HepG2 (cell line): Measurements from ENCODE around the gene SNAPC4. TPM values are rescaled to one million over a fixed set of nuclear protein-coding genes. Genes with fewer than 3 reads are reported as not detected.

Experiments
- AGO2 ChIP-seq: fragments of 200-400 bp; formaldehyde crosslinking; optimal IDR thresholded peaks from 2 replicates; pipeline ENCODE3; 2017; ENCODE audit warnings: mild to moderate bottlenecking, low read depth, low read length, moderate library complexity
- CENPX ChIP-seq: sonication (generic); formaldehyde crosslinking; IDR thresholded peaks from 2 replicates; pipeline ENCODE4 v1.9.0; 2021; ENCODE audit warnings: mild to moderate bottlenecking, missing genetic modification reagents, moderate library complexity
- EEA1 ChIP-seq: sonication (generic); formaldehyde crosslinking; IDR thresholded peaks from 2 replicates; pipeline ENCODE4 v1.5.1; 2020; ENCODE audit warnings: mild to moderate bottlenecking, missing genetic modification reagents, borderline replicate concordance
- FOXA3 ChIP-seq: IDR thresholded peaks from 2 replicates; pipeline ENCODE4 v1.6.1; 2016; ENCODE audit warnings: missing genetic modification reagents, missing compliant biosample characterization
- ISL2 ChIP-seq: sonication (generic); formaldehyde crosslinking; IDR thresholded peaks from 2 replicates; pipeline ENCODE4 v1.5.0; 2020; ENCODE audit warnings: missing genetic modification reagents
- MAFF ChIP-seq: IDR thresholded peaks from 2 replicates; pipeline ENCODE4 v1.6.1; 2011; ENCODE audit warnings: low read depth, low read length, improper control_type of control experiment
- MAZ ChIP-seq, 2 experiments: sonication (generic) in 1 of 2; formaldehyde crosslinking in 1 of 2; IDR thresholded peaks; 2 replicates each; pipeline versions ENCODE4 v1.5.0 to v1.6.1; 2012 to 2020; ENCODE audit warnings: low read depth in 2 of 2, mild to moderate bottlenecking in 2 of 2, borderline replicate concordance in 1 of 2, improper control_type of control experiment in 1 of 2, low read length in 1 of 2, missing genetic modification reagents in 1 of 2, moderate library complexity in 1 of 2
- RARA ChIP-seq: IDR thresholded peaks from 2 replicates; pipeline ENCODE4 v1.6.1; 2016; ENCODE audit warnings: missing genetic modification reagents, missing compliant biosample characterization
- RBM22 ChIP-seq: fragments of 200-400 bp; formaldehyde crosslinking; optimal IDR thresholded peaks from 2 replicates; pipeline ENCODE3; 2017; ENCODE audit warnings: mild to moderate bottlenecking, low read length, moderate library complexity
- REPIN1 ChIP-seq: sonication (generic); formaldehyde crosslinking; IDR thresholded peaks from 2 replicates; pipeline ENCODE4 v1.8.0; 2022; ENCODE audit warnings: missing genetic modification reagents, low read depth, mild to moderate bottlenecking, borderline replicate concordance
- SKI ChIP-seq: fragments of 450-650 bp; IDR thresholded peaks from one replicate; pipeline ENCODE4 v1.6.1; 2018; ENCODE audit warnings: mild to moderate bottlenecking; ENCODE audit not compliant: partially characterized antibody
- SOX6 ChIP-seq, 2 experiments: fragments of 450-650 bp in 1 of 2; sonication (generic) in 1 of 2; formaldehyde crosslinking in 1 of 2; IDR thresholded peaks; 2 replicates each; pipeline versions ENCODE4 v1.4.0 to v1.6.1; 2017 to 2020; ENCODE audit warnings: antibody characterized with exemption in 1 of 2, mild to moderate bottlenecking in 1 of 2, missing genetic modification reagents in 1 of 2
- SRY ChIP-seq: sonication (generic); formaldehyde crosslinking; IDR thresholded peaks from 2 replicates; pipeline ENCODE4 v1.8.0; 2022; ENCODE audit warnings: mild to moderate bottlenecking, missing genetic modification reagents
- THAP11 ChIP-seq: IDR thresholded peaks from 2 replicates; pipeline ENCODE4 v1.6.1; 2016; ENCODE audit warnings: missing biosample characterization, missing genetic modification reagents
- ZNF354B ChIP-seq: sonication (generic); formaldehyde crosslinking; IDR thresholded peaks from 2 replicates; pipeline ENCODE4 v1.8.0; 2022; ENCODE audit warnings: mild to moderate bottlenecking, missing genetic modification reagents
- ZNF44 ChIP-seq: sonication (generic); formaldehyde crosslinking; IDR thresholded peaks from 2 replicates; pipeline ENCODE4 v1.5.1; 2020; ENCODE audit warnings: mild to moderate bottlenecking, missing genetic modification reagents
- polyA plus RNA-seq, 8 experiments: library from polyadenylated mRNA; depleted of rRNA in 3 of 8; stranded (reverse) in 7 of 8; unstranded in 1 of 8; fragments of >200 nt; fragmentation: Illumina TruSeq in 4 of 8; extraction: Trizol in 4 of 8; gene quantifications; 2 replicates each; pipeline versions ENCODE4 v1.2.1 to v1.2.3, GENCODE V29; 2011 to 2016; ENCODE audit warnings: low read depth in 4 of 8, missing spikeins in 1 of 8, mixed read lengths in 1 of 8; ENCODE audit not compliant: insufficient read depth in 1 of 8
- total RNA-seq, 5 experiments: library from RNA; depleted of rRNA; stranded (reverse); fragments of >200 nt; fragmentation: Illumina TruSeq; extraction: Trizol; gene quantifications; 2 replicates each; pipeline ENCODE4 v1.2.3, GENCODE V29; 2016; ENCODE audit warnings: low read depth in 1 of 5
- TF ChIP-seq, protein P1 (sequence below): sonication (generic); formaldehyde crosslinking; IDR thresholded peaks from 2 replicates; pipeline ENCODE4; 2020; ENCODE audit warnings: missing genetic modification reagents, mild to moderate bottlenecking, borderline replicate concordance
- TF ChIP-seq, protein P2 (sequence below): sonication (generic); formaldehyde crosslinking; IDR thresholded peaks from 2 replicates; pipeline ENCODE4 v1.5.1; 2020; ENCODE audit warnings: missing genetic modification reagents, mild to moderate bottlenecking, borderline replicate concordance
- TF ChIP-seq, protein P3 (sequence below): IDR thresholded peaks from 2 replicates; pipeline ENCODE4 v1.6.1; 2012; ENCODE audit warnings: inconsistent platforms
- TF ChIP-seq, protein P4 (sequence below): sonication (generic); formaldehyde crosslinking; IDR thresholded peaks from 2 replicates; pipeline ENCODE4 v1.4.0; 2020; ENCODE audit warnings: missing genetic modification reagents

SNAPC4 gene
- total and polyA plus RNA-seq, 2 of the 13 experiments (the other 11 are each of a cell fraction or from before 2014, with no cell fraction given): 2.0 to 6.0 TPM

DNA sequence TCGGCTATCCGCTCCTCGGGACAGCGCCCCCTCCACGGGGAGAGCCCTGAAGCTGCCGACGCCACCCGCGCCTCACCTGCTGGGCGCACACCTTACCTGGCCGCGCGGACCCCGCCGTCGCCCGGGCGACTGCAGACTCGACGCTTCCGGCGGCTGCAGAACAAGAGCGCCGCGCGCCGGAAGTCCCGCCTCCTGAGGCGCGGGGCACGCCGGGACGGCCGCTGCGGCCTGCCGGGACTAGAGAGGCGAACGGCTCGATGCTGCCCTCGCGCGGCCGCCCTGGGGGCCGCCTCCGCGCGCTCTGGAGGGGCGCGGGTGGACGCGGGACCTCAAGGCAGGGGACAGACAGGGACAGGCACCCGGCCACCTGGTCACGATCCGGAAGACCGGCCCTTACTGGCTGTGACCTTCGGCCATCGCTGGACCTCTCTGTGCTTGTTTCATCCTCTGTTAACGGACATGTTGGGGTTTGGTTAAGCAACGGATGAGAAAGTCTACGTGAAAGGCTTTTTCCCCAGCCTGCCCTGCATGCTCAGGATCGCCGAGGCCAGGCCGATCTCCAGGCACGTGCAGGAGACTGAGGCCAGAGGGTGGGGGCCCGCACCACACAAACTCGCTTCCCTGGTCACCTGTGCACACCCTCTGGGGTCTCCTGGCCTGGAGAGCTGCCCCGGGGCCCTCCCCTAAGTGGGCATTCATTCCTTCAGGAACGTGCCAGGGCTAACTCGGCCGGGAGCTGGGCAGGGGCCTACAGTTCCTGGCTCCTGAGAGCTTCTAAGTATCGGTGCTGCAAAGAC is at the start of gene SNAPC4 (continued):
- TF ChIP-seq, protein P1, sequence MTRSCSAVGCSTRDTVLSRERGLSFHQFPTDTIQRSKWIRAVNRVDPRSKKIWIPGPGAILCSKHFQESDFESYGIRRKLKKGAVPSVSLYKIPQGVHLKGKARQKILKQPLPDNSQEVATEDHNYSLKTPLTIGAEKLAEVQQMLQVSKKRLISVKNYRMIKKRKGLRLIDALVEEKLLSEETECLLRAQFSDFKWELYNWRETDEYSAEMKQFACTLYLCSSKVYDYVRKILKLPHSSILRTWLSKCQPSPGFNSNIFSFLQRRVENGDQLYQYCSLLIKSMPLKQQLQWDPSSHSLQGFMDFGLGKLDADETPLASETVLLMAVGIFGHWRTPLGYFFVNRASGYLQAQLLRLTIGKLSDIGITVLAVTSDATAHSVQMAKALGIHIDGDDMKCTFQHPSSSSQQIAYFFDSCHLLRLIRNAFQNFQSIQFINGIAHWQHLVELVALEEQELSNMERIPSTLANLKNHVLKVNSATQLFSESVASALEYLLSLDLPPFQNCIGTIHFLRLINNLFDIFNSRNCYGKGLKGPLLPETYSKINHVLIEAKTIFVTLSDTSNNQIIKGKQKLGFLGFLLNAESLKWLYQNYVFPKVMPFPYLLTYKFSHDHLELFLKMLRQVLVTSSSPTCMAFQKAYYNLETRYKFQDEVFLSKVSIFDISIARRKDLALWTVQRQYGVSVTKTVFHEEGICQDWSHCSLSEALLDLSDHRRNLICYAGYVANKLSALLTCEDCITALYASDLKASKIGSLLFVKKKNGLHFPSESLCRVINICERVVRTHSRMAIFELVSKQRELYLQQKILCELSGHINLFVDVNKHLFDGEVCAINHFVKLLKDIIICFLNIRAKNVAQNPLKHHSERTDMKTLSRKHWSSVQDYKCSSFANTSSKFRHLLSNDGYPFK: 0 out of 2 replicates have a peak, but pooled peaks have one; percentile 25
- TF ChIP-seq CENPX (CRISPR knock-in tag) (no peak), ZNF354B (CRISPR knock-in tag) (peak; percentile 47; the same call in 1 of the 2 replicates), SKI (peak; percentile 22), EEA1 (CRISPR knock-in tag) (peak; percentile 18; the same call in 1 of the 2 replicates), THAP11 (CRISPR knock-in tag) (peak; percentile 92), RARA (CRISPR knock-in tag) (0 out of 2 replicates have a peak, but pooled peaks have one; percentile 5), REPIN1 (CRISPR knock-in tag) (peak; percentile 88), MAZ (IDR thresholded peaks at IDR 0.05; ENCODE audit: borderline replicate concordance, low read depth, low read length) (peak; percentile 58; the same call in 1 of the 2 replicates), MAZ (CRISPR knock-in tag; IDR thresholded peaks at IDR 0.05; ENCODE audit: low read depth) (peak; percentile 86), ISL2 (CRISPR knock-in tag) (peak; percentile 64), FOXA3 (CRISPR knock-in tag) (0 out of 2 replicates have a peak, but pooled peaks have one; percentile 48), SRY (CRISPR knock-in tag) (peak; percentile 64; the same call in 1 of the 2 replicates), SOX6 (IDR thresholded peaks at IDR 0.05) (no peak), SOX6 (CRISPR knock-in tag; IDR thresholded peaks at IDR 0.05) (peak; percentile 15; the same call in 1 of the 2 replicates), AGO2 (peak; percentile 69), ZNF44 (CRISPR knock-in tag) (no peak), RBM22 (no peak), MAFF (no peak)
- TF ChIP-seq, protein P2, sequence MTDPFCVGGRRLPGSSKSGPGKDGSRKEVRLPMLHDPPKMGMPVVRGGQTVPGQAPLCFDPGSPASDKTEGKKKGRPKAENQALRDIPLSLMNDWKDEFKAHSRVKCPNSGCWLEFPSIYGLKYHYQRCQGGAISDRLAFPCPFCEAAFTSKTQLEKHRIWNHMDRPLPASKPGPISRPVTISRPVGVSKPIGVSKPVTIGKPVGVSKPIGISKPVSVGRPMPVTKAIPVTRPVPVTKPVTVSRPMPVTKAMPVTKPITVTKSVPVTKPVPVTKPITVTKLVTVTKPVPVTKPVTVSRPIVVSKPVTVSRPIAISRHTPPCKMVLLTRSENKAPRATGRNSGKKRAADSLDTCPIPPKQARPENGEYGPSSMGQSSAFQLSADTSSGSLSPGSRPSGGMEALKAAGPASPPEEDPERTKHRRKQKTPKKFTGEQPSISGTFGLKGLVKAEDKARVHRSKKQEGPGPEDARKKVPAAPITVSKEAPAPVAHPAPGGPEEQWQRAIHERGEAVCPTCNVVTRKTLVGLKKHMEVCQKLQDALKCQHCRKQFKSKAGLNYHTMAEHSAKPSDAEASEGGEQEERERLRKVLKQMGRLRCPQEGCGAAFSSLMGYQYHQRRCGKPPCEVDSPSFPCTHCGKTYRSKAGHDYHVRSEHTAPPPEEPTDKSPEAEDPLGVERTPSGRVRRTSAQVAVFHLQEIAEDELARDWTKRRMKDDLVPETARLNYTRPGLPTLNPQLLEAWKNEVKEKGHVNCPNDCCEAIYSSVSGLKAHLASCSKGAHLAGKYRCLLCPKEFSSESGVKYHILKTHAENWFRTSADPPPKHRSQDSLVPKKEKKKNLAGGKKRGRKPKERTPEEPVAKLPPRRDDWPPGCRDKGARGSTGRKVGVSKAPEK (CRISPR knock-in tag): no peak
- TF ChIP-seq, protein P3, sequence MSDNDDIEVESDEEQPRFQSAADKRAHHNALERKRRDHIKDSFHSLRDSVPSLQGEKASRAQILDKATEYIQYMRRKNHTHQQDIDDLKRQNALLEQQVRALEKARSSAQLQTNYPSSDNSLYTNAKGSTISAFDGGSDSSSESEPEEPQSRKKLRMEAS: peak; percentile 78
- TF ChIP-seq, protein P4, sequence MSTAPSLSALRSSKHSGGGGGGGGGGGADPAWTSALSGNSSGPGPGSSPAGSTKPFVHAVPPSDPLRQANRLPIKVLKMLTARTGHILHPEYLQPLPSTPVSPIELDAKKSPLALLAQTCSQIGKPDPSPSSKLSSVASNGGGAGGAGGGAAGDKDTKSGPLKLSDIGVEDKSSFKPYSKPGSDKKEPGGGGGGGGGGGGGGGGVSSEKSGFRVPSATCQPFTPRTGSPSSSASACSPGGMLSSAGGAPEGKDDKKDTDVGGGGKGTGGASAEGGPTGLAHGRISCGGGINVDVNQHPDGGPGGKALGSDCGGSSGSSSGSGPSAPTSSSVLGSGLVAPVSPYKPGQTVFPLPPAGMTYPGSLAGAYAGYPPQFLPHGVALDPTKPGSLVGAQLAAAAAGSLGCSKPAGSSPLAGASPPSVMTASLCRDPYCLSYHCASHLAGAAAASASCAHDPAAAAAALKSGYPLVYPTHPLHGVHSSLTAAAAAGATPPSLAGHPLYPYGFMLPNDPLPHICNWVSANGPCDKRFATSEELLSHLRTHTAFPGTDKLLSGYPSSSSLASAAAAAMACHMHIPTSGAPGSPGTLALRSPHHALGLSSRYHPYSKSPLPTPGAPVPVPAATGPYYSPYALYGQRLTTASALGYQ (CRISPR knock-in tag): peak; percentile 46; the same call in 1 of the 2 replicates
